ENCODE results near the gene RALGAPB.
A peak's percentile ranks its signal among the peaks of the same experiment; 100 is the strongest.
"Not testable (repeated sequence)": the region's sequence is repeated elsewhere in the genome, so short reads cannot be mapped to it uniquely, and the experiment has no call there.

RALGAPB gene

GRCh38 chr20:38446441-38447209 lies 26.0 kb upstream of the RALGAPB start:
- peak; percentile 85 for DNase-seq

GRCh38 chr20:38447251-38447661 lies 25.4 kb upstream of the RALGAPB start:
- DNase-seq, result no peak

- DNase-seq, result no peak
Measured at GRCh38 chr20:38447931-38448675, 24.5 kb upstream of the RALGAPB start.

GRCh38 chr20:38449046-38449445 lies 23.6 kb upstream of the RALGAPB start:
- no peak for DNase-seq

GRCh38 chr20:38450412-38450975 lies 22.1 kb upstream of the RALGAPB start:
- no peak for DNase-seq

- no peak for DNase-seq
Measured at GRCh38 chr20:38452880-38453624, 19.6 kb upstream of the RALGAPB start.

- no peak for DNase-seq
Measured at GRCh38 chr20:38453941-38454340, 18.7 kb upstream of the RALGAPB start.

- no peak for DNase-seq
Measured at GRCh38 chr20:38454556-38455473, 17.8 kb upstream of the RALGAPB start.

GRCh38 chr20:38458314-38458713 lies 14.3 kb upstream of the RALGAPB start:
- DNase-seq, result no peak

GRCh38 chr20:38460040-38460623 lies 12.5 kb upstream of the RALGAPB start:
- DNase-seq, result no peak

GRCh38 chr20:38460631-38461030 lies 12.0 kb upstream of the RALGAPB start:
- DNase-seq, result not testable (repeated sequence)

GRCh38 chr20:38461167-38461566 lies 11.5 kb upstream of the RALGAPB start:
- DNase-seq, result not testable (repeated sequence)

GRCh38 chr20:38461569-38461968 lies 11.1 kb upstream of the RALGAPB start:
- DNase-seq, result not testable (repeated sequence)

- no peak for DNase-seq
Measured at GRCh38 chr20:38466171-38466570, 6.5 kb upstream of the RALGAPB start.

- DNase-seq, result no peak
Measured at GRCh38 chr20:38466983-38467382, 5.7 kb upstream of the RALGAPB start.

- no peak for DNase-seq
Measured at GRCh38 chr20:38471245-38471644, 1.4 kb upstream of the RALGAPB start.

GRCh38 chr20:38471987-38472512 lies 593 bp upstream of the RALGAPB start:
- DNase-seq, result no peak

- DNase-seq, result no peak
Measured at GRCh38 chr20:38473367-38473795, 738 bp downstream of the RALGAPB start.

- no peak for DNase-seq
Measured at GRCh38 chr20:38477747-38478146, 5.1 kb downstream of the RALGAPB start.

- no peak for DNase-seq
Measured at GRCh38 chr20:38479596-38479995, 7.0 kb downstream of the RALGAPB start.

GRCh38 chr20:38485041-38485440 lies 12.4 kb downstream of the RALGAPB start:
- no peak for DNase-seq

Data from right kidney (tissue), 1 donor.